ENCODE data around the gene RFX3.

DNA sequence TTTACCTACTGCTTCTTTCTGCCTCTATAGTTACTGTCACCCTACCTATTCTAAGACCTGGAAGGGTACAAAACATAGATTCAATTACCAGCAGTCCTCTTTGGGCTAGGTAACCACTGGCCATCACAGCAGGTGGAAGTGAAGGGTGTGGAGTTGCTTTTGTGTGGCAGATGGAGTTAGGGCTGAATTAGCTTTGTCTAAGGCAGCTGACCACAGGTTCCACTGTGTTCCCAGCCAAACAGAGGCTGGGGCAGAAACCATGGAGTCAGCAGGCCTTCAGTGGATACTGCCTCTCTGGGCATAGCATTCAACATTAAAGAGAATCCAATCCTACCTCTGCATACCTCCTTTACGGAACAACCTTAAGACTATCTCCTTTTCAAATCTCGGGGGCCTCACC is 254.2 kb downstream of the RFX3 start:
- TF ChIP-seq ZNF555 (tag by site-specific recombination; conservative IDR thresholded peaks at IDR 0.05), result no peak
- TF ChIP-seq, protein P1, sequence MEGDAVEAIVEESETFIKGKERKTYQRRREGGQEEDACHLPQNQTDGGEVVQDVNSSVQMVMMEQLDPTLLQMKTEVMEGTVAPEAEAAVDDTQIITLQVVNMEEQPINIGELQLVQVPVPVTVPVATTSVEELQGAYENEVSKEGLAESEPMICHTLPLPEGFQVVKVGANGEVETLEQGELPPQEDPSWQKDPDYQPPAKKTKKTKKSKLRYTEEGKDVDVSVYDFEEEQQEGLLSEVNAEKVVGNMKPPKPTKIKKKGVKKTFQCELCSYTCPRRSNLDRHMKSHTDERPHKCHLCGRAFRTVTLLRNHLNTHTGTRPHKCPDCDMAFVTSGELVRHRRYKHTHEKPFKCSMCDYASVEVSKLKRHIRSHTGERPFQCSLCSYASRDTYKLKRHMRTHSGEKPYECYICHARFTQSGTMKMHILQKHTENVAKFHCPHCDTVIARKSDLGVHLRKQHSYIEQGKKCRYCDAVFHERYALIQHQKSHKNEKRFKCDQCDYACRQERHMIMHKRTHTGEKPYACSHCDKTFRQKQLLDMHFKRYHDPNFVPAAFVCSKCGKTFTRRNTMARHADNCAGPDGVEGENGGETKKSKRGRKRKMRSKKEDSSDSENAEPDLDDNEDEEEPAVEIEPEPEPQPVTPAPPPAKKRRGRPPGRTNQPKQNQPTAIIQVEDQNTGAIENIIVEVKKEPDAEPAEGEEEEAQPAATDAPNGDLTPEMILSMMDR (tag by site-specific recombination; IDR thresholded peaks at IDR 0.05), result no peak
